Mesodermal cell (in vitro differentiated cells): ENCODE data around the gene MTREX.

Experiments
- H3K27ac ChIP-seq: 2 replicates; pipeline ENCODE4 v1.7.0; 2013; ENCODE audit warnings: mild to moderate bottlenecking, low read depth, low read length, moderate library complexity; ENCODE audit not compliant: severe bottlenecking
- H3K36me3 ChIP-seq: 2 replicates; pipeline ENCODE4 v1.7.1; 2013; ENCODE audit warnings: mild to moderate bottlenecking, low read length, moderate library complexity; ENCODE audit not compliant: control insufficient read depth, insufficient read depth
- H3K4me1 ChIP-seq: one replicate; pipeline ENCODE4 v1.7.1; 2013; ENCODE audit warnings: mild to moderate bottlenecking, low read length; ENCODE audit not compliant: insufficient read depth, control insufficient read depth, poor library complexity, severe bottlenecking
- H3K4me3 ChIP-seq: 2 replicates; pipeline ENCODE4 v1.7.0; 2013; ENCODE audit warnings: low read length, control low read depth, mild to moderate bottlenecking; ENCODE audit not compliant: insufficient read depth, poor library complexity, severe bottlenecking; ENCODE audit errors: extremely low read depth
- H3K9me3 ChIP-seq: 2 replicates; pipeline ENCODE4 v1.7.1; 2013; ENCODE audit warnings: mild to moderate bottlenecking, low read length, moderate library complexity; ENCODE audit not compliant: control insufficient read depth
- WGBS, 2 experiments: methylation state at CpG; one replicate each; pipeline ENCODE4 v1.1.5; 2013; ENCODE audit warnings: missing lambda C conversion rate in 2 of 2; ENCODE audit not compliant: insufficient coverage in 2 of 2; 5-methylcytosine and 5-hydroxymethylcytosine counted together

The MTREX gene

GRCh38 chr5:55383254-55383653 lies 75.5 kb downstream of the MTREX start:
- Histone ChIP-seq H3K36me3 (peaks cover 50% of the 10 kb centered on the region), H3K4me3 (no peak overlapping the region)

GRCh38 chr5:55384072-55384471 lies 76.3 kb downstream of the MTREX start:
- H3K36me3 ChIP-seq, result peaks cover 50% of the 10 kb centered on the region
- H3K27ac ChIP-seq, result no peak overlapping the region
- WGBS, 2 experiments, result 100% methylated on average over 1 of the region's 2 CpGs; no CpG with 5 or more reads in 1 of the 2 experiments
- no peaks in the 10 kb centered on the region for H3K9me3 ChIP-seq
- H3K4me1 ChIP-seq, result no peaks in the 10 kb centered on the region
- H3K4me3 ChIP-seq, result no peak overlapping the region

More at GRCh38 chr5:55383254-55383653, 75.5 kb downstream of the MTREX start:
- H3K9me3 ChIP-seq, result no peaks in the 10 kb centered on the region
- no peaks in the 10 kb centered on the region for H3K4me1 ChIP-seq
- H3K27ac ChIP-seq, result no peak overlapping the region

DNA sequence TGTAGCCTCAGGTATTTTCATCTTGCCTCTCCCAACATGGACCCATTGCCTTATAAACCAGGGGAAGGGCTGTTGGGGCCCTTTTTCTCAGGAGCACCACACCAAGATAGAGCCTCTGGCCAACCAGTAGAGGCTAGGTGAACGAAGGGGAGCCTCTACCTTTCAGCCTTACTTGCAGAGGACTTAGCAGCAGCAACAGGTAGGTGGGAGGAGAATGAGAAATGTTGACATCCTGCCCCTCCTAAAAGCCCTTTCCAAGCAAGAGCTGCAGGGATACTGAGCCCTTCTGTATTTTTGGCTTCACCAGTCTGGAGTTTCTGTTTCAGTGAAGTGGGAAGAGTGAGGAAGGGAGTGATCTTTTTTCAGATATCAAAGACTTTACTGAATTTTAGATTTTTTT lies 77.4 kb downstream of the MTREX start:
- H3K9me3 ChIP-seq, result no peaks in the 10 kb centered on the region
- peaks cover 49% of the 10 kb centered on the region for H3K36me3 ChIP-seq
- no peaks in the 10 kb centered on the region for H3K4me1 ChIP-seq
- no peak overlapping the region for H3K27ac ChIP-seq
- H3K4me3 ChIP-seq, result no peak overlapping the region
- 100% methylated on average over 1 of the region's 1 CpG; no CpG with 5 or more reads in 1 of the 2 experiments for WGBS, 2 experiments

DNA sequence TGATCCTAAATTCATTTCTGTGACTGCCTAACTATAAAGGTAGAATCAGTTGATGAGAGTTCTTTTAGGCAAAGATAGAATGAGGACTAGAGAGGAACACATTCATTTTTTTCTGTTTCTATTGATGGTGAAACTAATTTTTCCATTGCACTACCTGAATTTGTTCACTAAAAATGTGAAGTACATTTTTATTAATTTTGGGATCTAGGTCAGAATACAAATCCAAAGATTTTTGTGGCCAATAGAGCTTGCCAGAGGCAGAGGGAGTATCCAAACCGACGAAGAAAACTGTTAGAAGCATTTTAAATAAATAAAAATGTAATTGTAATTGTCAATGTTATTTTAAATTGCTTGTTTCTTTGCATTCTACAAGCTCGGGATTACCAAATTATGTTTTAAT lies 78.1 kb downstream of the MTREX start:
- WGBS, 2 experiments, result no CpG with 5 or more reads among the region's 3 CpGs
- Histone ChIP-seq H3K9me3 (no peaks in the 10 kb centered on the region), H3K4me1 (no peaks in the 10 kb centered on the region), H3K4me3 (no peak overlapping the region), H3K27ac (no peak overlapping the region), H3K36me3 (peaks cover 53% of the 10 kb centered on the region)

DNA sequence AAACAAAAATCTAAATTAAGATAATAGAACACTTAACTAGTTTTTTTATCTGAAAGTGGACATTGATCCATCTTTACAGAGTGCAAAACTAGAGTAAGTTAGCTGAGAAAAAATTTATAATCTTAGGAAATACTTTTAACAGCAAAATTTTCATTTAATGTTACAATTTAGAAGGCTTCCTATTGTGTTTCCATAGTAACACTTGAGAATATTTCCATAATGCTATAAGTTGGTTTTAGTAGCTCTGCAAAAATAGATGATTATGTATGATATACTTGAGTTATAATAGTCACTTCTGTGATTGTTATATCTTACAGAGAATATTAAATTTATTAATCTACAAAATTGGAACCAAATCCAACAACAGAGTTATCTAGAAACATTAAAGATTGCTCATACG lies 78.6 kb downstream of the MTREX start:
- Histone ChIP-seq H3K4me1 (no peaks in the 10 kb centered on the region), H3K27ac (no peak overlapping the region), H3K4me3 (no peak overlapping the region), H3K36me3 (peaks cover 58% of the 10 kb centered on the region), H3K9me3 (no peaks in the 10 kb centered on the region)
- no CpG with 5 or more reads among the region's 1 CpG for WGBS, 2 experiments

DNA sequence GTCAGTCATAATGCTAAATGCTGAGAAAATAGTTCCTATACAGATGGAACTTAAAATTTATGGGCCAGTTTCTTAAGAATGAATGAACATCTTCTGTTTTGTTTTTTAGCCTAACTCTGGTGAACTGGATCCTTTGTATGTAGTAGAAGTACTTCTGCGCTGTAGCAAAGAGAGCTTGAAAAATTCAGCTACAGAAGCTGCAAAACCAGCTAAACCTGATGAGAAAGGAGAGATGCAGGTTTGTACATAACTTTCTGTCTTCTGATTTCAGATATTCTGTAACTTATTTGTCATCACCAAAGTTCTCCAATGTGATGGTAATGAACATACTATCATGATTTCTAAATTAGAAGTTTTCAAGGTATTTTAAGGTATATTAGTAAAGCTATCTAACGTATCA lies 80.1 kb downstream of the MTREX start:
- 100% methylated on average over 1 of the region's 2 CpGs for WGBS, 2 experiments
- no peak overlapping the region for H3K27ac ChIP-seq
- H3K9me3 ChIP-seq, result peaks cover 3% of the 10 kb centered on the region
- peaks cover 68% of the 10 kb centered on the region for H3K36me3 ChIP-seq
- no peak overlapping the region for H3K4me3 ChIP-seq
- H3K4me1 ChIP-seq, result no peaks in the 10 kb centered on the region

- Histone ChIP-seq H3K4me1 (no peaks in the 10 kb centered on the region), H3K9me3 (peaks cover 3% of the 10 kb centered on the region), H3K4me3 (no peak overlapping the region), H3K27ac (no peak overlapping the region), H3K36me3 (peaks cover 59% of the 10 kb centered on the region)
- no CpG with 5 or more reads among the region's 2 CpGs for WGBS, 2 experiments
Measured at GRCh38 chr5:55391707-55392106, 83.9 kb downstream of the MTREX start.

- peaks cover 61% of the 10 kb centered on the region for H3K36me3 ChIP-seq
Measured at GRCh38 chr5:55392669-55393068, 84.9 kb downstream of the MTREX start.

GRCh38 chr5:55393501-55394175 lies 85.8 kb downstream of the MTREX start:
- Histone ChIP-seq H3K4me1 (no peaks in the 10 kb centered on the region), H3K4me3 (no peak overlapping the region), H3K36me3 (peaks cover 62% of the 10 kb centered on the region), H3K9me3 (peaks cover 3% of the 10 kb centered on the region), H3K27ac (no peak overlapping the region)
- no CpG with 5 or more reads among the region's 2 CpGs for WGBS, 2 experiments

More at GRCh38 chr5:55392669-55393068, 84.9 kb downstream of the MTREX start:
- H3K9me3 ChIP-seq, result peaks cover 3% of the 10 kb centered on the region
- no peak overlapping the region for H3K27ac ChIP-seq
- WGBS, 2 experiments, result no CpG with 5 or more reads among the region's 1 CpG
- no peak overlapping the region for H3K4me3 ChIP-seq
- H3K4me1 ChIP-seq, result no peaks in the 10 kb centered on the region

GRCh38 chr5:55402199-55402598 lies 94.4 kb downstream of the MTREX start:
- H3K27ac ChIP-seq, result no peak overlapping the region
- no peaks in the 10 kb centered on the region for H3K9me3 ChIP-seq
- H3K4me1 ChIP-seq, result no peaks in the 10 kb centered on the region
- 0 to 50% methylated on average over 1 to 2 of the region's 2 CpGs for WGBS, 2 experiments
- H3K36me3 ChIP-seq, result peaks cover 61% of the 10 kb centered on the region
- H3K4me3 ChIP-seq, result no peak overlapping the region

GRCh38 chr5:55406292-55406691 lies 98.5 kb downstream of the MTREX start:
- H3K4me1 ChIP-seq, result no peaks in the 10 kb centered on the region
- H3K9me3 ChIP-seq, result no peaks in the 10 kb centered on the region
- no peak overlapping the region for H3K27ac ChIP-seq
- no peak overlapping the region for H3K4me3 ChIP-seq
- peaks cover 47% of the 10 kb centered on the region for H3K36me3 ChIP-seq
- 94 to 100% methylated on average over 2 of the region's 2 CpGs for WGBS, 2 experiments
